OCI-LY1 (cell line): ENCODE measurements around the gene ANO2.

Experiments used
- CTCF ChIP-seq: fragments of 200-600 bp; sonication (generic), shearing (Covaris generic); IDR thresholded peaks from 2 replicates; pipeline ENCODE4 v1.5.1; 2017; ENCODE audit warnings: mild to moderate bottlenecking, antibody characterized with exemption, low read length, moderate library complexity, mixed read lengths
- EZH2 ChIP-seq: fragments of 200-600 bp; sonication (generic), shearing (Covaris generic); IDR thresholded peaks from 2 replicates; pipeline ENCODE4 v1.8.0; 2017; ENCODE audit warnings: borderline replicate concordance, mixed run types, mild to moderate bottlenecking, antibody characterized with exemption, low read length, moderate library complexity, mixed read lengths

- TF ChIP-seq EZH2 (no peak), CTCF (no peak)
These were observed 135.5 kb downstream of the ANO2 start for GRCh38 chr12:5809586-5809985.
